ENCODE results near the gene ARHGEF28.

DNA sequence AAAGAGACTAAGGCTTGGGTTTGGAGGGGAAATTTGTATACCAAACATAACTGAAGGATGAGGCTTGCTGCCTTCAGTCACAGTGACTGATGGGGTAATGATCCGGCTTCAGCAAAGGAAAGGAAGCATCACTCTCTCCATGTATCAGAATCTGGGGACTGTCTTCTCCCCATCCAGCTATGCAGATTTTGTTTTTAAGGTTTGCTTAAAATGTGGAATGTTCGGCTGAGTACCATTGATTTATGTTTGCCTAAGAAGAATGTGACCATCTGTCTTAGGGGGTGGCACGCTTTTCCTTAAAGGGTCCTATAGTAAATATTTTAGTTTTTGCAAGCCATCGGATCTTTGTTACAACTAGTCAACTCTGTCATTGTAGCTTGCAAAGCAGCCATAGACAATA is 291.9 kb downstream of the ARHGEF28 start:
- TF ChIP-seq, protein P1, sequence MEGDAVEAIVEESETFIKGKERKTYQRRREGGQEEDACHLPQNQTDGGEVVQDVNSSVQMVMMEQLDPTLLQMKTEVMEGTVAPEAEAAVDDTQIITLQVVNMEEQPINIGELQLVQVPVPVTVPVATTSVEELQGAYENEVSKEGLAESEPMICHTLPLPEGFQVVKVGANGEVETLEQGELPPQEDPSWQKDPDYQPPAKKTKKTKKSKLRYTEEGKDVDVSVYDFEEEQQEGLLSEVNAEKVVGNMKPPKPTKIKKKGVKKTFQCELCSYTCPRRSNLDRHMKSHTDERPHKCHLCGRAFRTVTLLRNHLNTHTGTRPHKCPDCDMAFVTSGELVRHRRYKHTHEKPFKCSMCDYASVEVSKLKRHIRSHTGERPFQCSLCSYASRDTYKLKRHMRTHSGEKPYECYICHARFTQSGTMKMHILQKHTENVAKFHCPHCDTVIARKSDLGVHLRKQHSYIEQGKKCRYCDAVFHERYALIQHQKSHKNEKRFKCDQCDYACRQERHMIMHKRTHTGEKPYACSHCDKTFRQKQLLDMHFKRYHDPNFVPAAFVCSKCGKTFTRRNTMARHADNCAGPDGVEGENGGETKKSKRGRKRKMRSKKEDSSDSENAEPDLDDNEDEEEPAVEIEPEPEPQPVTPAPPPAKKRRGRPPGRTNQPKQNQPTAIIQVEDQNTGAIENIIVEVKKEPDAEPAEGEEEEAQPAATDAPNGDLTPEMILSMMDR (IDR thresholded peaks at IDR 0.05; ENCODE audit: borderline replicate concordance, extremely low read depth, low read length, poor library complexity, severe bottlenecking) = no peak
- TF ChIP-seq EZH2 (IDR thresholded peaks at IDR 0.05; ENCODE audit: borderline replicate concordance, low read depth, low read length, severe bottlenecking) = no peak

Measured in DND-41 (cell line).